Measurements from ENCODE around the gene FRMPD1.

DNA sequence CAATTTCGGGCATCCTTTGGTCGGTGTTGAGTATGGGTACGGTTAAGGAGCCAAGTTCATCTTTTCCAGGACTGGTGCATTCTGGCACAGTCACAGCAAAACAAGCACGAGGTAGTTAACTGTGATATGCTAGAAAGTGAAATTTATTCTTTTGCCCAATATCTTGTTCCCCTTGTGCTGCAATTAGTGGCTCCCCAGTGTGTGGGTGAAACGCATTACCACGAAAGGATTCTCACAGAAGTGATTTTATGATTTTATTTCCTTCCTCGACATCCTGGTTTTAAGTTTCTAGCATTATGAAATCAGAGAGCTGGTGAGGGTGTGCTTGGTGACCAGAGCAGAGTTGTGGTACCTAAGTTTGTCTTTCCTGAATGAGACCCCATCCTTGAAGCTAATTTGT is 1.5 kb downstream of the FRMPD1 start:
- TF ChIP-seq, protein P1, sequence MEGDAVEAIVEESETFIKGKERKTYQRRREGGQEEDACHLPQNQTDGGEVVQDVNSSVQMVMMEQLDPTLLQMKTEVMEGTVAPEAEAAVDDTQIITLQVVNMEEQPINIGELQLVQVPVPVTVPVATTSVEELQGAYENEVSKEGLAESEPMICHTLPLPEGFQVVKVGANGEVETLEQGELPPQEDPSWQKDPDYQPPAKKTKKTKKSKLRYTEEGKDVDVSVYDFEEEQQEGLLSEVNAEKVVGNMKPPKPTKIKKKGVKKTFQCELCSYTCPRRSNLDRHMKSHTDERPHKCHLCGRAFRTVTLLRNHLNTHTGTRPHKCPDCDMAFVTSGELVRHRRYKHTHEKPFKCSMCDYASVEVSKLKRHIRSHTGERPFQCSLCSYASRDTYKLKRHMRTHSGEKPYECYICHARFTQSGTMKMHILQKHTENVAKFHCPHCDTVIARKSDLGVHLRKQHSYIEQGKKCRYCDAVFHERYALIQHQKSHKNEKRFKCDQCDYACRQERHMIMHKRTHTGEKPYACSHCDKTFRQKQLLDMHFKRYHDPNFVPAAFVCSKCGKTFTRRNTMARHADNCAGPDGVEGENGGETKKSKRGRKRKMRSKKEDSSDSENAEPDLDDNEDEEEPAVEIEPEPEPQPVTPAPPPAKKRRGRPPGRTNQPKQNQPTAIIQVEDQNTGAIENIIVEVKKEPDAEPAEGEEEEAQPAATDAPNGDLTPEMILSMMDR (IDR thresholded peaks at IDR 0.05): no peak
- TF ChIP-seq POLR2A (IDR thresholded peaks at IDR 0.05) (no peak), EP300 (IDR thresholded peaks at IDR 0.05; ENCODE audit: low read depth) (no peak)
